ENCODE data around the gene TAF6.

Gene TAF6

DNA sequence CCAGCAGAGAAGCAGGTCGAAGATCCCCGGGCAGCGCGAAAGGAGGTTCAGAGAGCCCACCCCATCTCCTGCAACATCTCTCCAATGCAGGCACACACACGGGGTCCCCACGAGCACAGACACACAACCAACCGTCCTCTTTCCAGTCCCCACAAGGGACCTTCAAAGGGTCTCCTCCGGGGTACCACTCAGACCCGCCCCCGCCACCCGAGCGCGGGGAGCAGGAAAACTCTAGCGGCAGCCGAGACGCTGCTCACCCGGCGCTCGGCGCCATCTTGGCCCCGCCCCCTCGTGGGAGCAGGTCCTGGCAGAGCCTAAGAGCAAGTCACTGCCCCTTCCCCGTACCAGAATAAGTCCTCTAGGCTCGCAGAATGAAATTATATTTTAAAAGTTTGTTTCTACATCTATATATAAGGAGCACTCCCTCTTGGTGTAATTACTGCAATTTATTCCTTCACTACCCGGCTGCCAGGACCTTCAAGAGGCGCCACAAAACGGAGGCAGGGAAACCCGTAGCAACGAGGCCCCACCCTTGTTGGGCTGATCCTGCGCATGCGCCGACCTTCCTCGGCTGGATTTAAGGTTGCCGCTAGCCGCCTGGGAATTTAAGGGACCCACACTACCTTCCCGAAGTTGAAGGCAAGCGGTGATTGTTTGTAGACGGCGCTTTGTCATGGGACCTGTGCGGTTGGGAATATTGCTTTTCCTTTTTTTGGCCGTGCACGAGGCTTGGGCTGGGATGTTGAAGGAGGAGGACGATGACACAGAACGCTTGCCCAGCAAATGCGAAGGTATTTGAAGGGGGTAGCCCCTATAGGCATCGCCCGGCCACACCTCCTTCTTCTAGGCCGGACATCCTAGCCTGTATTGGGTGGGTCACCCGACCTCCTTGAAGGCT is at the start of gene TAF6, which contains the start of gene CNPY4:
TSS of gene TAF6 (minus strand) at position 287 of the 898 bp plus-strand sequence. CDS start 5,149 bp downstream, outside the sequence.
TSS of gene CNPY4 (plus strand) at position 563 of the 898 bp plus-strand sequence. CDS start at position 674, 111 bp downstream.
- Mint-ChIP-seq H3K27me3 (ENCODE audit: low read depth) (no peaks in the 10 kb centered on the region), H3K36me3 (ENCODE audit: low read depth) (peaks cover 14% of the 10 kb centered on the region), H3K4me3 (peak within 1 kb of the TSS; percentile 93 to 99 (median 96)), H3K27ac (peak within 1 kb of the TSS; percentile 99 to 100 (median 100)), H3K9me3 (no peaks in the 10 kb centered on the region), H3K4me1 (peaks cover 20% of the 10 kb centered on the region)
- TF ChIP-seq, protein P1, sequence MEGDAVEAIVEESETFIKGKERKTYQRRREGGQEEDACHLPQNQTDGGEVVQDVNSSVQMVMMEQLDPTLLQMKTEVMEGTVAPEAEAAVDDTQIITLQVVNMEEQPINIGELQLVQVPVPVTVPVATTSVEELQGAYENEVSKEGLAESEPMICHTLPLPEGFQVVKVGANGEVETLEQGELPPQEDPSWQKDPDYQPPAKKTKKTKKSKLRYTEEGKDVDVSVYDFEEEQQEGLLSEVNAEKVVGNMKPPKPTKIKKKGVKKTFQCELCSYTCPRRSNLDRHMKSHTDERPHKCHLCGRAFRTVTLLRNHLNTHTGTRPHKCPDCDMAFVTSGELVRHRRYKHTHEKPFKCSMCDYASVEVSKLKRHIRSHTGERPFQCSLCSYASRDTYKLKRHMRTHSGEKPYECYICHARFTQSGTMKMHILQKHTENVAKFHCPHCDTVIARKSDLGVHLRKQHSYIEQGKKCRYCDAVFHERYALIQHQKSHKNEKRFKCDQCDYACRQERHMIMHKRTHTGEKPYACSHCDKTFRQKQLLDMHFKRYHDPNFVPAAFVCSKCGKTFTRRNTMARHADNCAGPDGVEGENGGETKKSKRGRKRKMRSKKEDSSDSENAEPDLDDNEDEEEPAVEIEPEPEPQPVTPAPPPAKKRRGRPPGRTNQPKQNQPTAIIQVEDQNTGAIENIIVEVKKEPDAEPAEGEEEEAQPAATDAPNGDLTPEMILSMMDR (IDR thresholded peaks at IDR 0.05; ENCODE audit: unreplicated experiment in 3 of 3), result no peak

DNA sequence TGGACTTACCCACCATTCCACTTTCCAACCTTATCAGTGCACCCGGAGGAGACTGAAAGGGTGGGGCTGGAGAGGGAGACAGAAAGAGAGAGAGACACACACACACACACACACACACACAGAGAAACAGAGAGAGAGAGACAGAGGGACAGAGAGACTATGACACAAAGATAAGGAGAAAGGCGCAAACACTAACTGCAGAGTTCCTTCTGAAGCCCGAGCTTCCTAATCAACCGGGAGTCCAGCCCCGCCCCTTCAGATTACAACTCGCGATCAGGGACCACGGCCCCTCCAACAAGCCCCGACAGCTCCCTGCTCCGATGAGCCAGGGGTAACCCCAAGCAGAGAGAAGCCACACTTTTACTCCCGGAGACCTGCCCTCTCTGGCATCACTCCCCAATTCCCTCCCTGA is 48.8 kb upstream of the TAF6 start:
- TF ChIP-seq, protein P1 (IDR thresholded peaks at IDR 0.05; ENCODE audit: unreplicated experiment in 3 of 3), result no peak
- H3K4me1 Mint-ChIP-seq, result peaks cover 38% of the 10 kb centered on the region
- H3K9me3 Mint-ChIP-seq, result no peaks in the 10 kb centered on the region
- peaks cover 36% of the 10 kb centered on the region for H3K27me3 Mint-ChIP-seq (ENCODE audit: low read depth)
- H3K36me3 Mint-ChIP-seq (ENCODE audit: low read depth), result no peaks in the 10 kb centered on the region
- peak overlapping the region; percentile 92 to 96 (median 95) for H3K27ac Mint-ChIP-seq
- H3K4me3 Mint-ChIP-seq, result peak overlapping the region; percentile 81 to 88 (median 82)

DNA sequence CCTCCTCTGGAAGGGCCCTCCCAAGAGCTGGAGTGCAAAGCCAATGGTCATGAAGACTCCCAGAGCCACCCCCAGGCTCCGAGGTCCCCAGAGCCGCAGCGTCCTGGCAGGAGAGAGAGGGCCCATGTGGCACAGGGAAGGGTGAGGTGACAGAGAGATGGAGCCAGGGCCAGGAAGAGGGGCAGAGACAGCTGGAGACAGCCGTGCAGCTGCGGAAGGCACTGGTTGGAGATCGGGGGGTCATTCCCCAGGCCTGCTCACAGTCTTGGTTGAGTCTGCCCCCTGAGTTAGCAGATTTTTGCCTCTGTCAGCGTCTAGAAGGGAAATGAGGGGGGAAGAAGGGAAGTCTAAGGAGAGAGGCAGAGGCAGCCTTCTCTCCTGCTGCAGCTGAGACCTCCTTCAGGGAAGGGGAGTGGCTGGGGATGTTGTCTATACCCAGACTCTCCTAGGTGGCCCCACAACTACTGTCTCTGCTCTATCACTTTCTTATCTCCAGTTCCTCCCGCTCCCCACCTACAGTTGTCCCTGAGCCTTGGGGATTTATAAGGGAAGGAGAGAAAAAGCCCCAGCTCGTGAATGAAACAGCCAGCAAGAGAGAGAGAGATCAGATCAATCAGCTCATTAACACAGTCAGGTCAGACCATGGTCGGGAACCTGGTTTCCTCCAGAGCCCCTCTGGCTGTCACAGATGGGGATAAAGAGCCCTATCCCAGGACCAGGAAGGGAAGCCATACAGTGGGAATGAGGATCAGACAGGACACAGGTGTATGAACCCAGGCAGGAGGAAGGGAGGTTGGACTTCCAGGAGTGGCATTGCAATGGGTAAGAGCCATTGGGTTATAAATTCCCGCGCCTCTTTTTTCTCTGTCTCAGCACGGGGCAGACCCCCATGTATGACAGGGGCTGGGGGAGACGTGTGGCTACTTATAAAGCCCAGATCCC is 48.1 kb upstream of the TAF6 start:
- H3K36me3 Mint-ChIP-seq (ENCODE audit: low read depth), result no peaks in the 10 kb centered on the region
- H3K27ac Mint-ChIP-seq, result peak overlapping the region; percentile 92 to 96 (median 95)
- H3K9me3 Mint-ChIP-seq, result no peaks in the 10 kb centered on the region
- H3K4me1 Mint-ChIP-seq, result peaks cover 38% of the 10 kb centered on the region
- peaks cover 36% of the 10 kb centered on the region for H3K27me3 Mint-ChIP-seq (ENCODE audit: low read depth)
- TF ChIP-seq, protein P1 (IDR thresholded peaks at IDR 0.05; ENCODE audit: unreplicated experiment in 3 of 3), result no peak
- peak overlapping the region; percentile 81 to 88 (median 82) for H3K4me3 Mint-ChIP-seq

DNA sequence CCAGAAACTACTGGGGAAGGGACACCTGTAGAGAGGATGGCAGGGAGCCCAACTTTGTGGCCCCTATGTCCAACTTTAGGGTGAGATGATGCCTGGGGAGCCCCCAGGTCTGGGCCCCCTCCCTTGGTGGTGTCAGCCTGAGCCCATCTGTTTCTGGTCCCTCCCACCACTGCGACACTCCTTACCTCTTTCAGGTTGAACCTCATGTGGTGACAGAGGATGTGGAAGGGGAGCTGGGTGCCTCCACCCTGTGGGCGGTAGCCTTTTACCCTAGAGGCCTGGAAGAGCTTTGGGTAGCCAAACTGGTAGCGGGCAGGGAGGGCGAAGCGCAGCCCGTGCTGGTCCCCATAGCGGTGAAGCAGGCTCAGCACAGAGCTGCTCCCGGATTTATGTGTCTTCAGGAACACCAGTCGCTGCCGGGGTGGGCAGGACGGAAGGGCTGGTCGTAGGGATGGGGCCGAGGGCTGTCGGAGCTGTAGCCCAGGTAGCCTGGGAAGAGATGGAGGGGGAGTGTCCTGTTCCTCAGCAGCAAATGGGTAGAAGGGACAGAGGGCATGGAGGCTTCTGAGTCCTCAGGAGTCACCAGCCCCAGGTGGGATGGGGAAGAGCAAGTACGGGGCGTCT is 47.3 kb upstream of the TAF6 start:
- Mint-ChIP-seq H3K4me3 (peak overlapping the region; percentile 81 to 88 (median 82)), H3K4me1 (peaks cover 38% of the 10 kb centered on the region), H3K27ac (peak overlapping the region; percentile 92 to 96 (median 95)), H3K27me3 (ENCODE audit: low read depth) (peaks cover 31% of the 10 kb centered on the region), H3K9me3 (no peaks in the 10 kb centered on the region), H3K36me3 (ENCODE audit: low read depth) (no peaks in the 10 kb centered on the region)
- TF ChIP-seq, protein P1 (IDR thresholded peaks at IDR 0.05; ENCODE audit: unreplicated experiment in 3 of 3), result no peak

DNA sequence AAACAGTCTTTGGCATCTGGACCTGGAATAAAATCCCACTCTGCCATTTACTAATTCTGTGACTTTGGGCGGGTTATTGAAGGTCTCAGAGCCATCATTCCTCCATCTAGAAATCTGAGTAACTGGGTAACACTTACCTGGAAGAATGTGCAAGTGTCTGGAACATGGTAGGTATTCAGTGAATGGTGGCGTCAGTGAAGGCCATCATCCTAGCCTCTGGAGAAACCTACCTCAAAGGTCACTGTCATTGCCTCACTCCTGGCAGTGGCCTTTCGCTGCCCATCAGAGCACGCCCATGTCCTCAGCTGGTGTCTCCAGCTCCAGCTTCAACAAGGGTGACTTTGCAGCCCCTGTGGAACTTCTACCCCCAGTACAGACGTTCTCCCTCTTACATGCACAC is 44.7 kb upstream of the TAF6 start:
- TF ChIP-seq, protein P1 (IDR thresholded peaks at IDR 0.05; ENCODE audit: unreplicated experiment in 3 of 3), result no peak
- Mint-ChIP-seq H3K27me3 (ENCODE audit: low read depth) (peaks cover 23% of the 10 kb centered on the region), H3K4me1 (peaks cover 33% of the 10 kb centered on the region), H3K9me3 (no peaks in the 10 kb centered on the region), H3K27ac (no peak overlapping the region), H3K4me3 (no peak overlapping the region), H3K36me3 (ENCODE audit: low read depth) (no peaks in the 10 kb centered on the region)
